ENCODE data around the gene NOS1AP. TPM values are rescaled to one million over a fixed set of nuclear protein-coding genes. Genes with fewer than 3 reads are reported as not detected.

NOS1AP gene
- total RNA-seq, 2 experiments from 2014 or later, result not detected

DNA sequence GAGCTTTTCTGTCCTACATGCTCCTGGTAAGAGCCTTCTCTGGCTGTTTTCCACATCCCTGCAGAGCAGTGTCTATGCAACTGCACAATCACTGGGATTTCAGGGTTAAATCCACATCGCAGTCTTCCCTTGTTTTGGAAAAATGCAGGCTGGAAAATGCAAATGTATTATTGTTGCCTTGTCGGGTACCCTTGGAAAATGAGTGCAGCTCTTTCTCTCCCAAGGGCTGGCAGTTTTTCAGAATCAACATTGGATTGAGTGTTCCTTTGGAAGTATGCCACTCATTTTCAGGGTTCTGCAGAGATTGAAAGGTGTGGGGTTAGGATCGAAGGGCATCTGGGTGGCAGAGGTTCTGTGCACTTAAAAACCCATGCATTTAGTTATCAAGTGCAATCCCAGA is 3.2 kb downstream of the NOS1AP start:
- Histone ChIP-seq H3K4me3 (ENCODE audit: low read depth, low read length, poor library complexity, severe bottlenecking) (no peak overlapping the region), H4K20me1 (ENCODE audit: insufficient read depth, low read length) (no peaks in the 10 kb centered on the region), H3K4me1 (ENCODE audit: insufficient read depth, low read length, poor library complexity, severe bottlenecking) (no peaks in the 10 kb centered on the region), H3K36me3 (ENCODE audit: insufficient read depth, low read length) (no peaks in the 10 kb centered on the region), H3K9me2 (ENCODE audit: insufficient read depth, low read length) (no peaks in the 10 kb centered on the region), H3K9me3 (ENCODE audit: low read length) (no peaks in the 10 kb centered on the region), H2AFZ (ENCODE audit: low read length) (no peak overlapping the region), H3K79me2 (ENCODE audit: insufficient read depth, low read depth, low read length) (no peaks in the 10 kb centered on the region), H3K4me2 (ENCODE audit: low read length) (no peak overlapping the region), H3K27ac (ENCODE audit: low read depth, low read length, poor library complexity, severe bottlenecking) (no peak overlapping the region)
- intact Hi-C loops (cut with micrococcal nuclease; ENCODE audit: unreplicated experiment), result no loop called here
- TF ChIP-seq EZH2phosphoT487 (IDR thresholded peaks at IDR 0.05; ENCODE audit: borderline replicate concordance, low read depth, low read length) (no peak), CTCF (conservative IDR thresholded peaks at IDR 0.05; ENCODE audit: low read length) (no peak)
- ChIA-PET POLR2A (no interaction called here), CTCF (ENCODE audit: unreplicated experiment) (no interaction called here)
- BruUV-seq (replicated peaks), result no TSS peak
- no peak for DNase-seq (ENCODE audit: low spot score)

DNA sequence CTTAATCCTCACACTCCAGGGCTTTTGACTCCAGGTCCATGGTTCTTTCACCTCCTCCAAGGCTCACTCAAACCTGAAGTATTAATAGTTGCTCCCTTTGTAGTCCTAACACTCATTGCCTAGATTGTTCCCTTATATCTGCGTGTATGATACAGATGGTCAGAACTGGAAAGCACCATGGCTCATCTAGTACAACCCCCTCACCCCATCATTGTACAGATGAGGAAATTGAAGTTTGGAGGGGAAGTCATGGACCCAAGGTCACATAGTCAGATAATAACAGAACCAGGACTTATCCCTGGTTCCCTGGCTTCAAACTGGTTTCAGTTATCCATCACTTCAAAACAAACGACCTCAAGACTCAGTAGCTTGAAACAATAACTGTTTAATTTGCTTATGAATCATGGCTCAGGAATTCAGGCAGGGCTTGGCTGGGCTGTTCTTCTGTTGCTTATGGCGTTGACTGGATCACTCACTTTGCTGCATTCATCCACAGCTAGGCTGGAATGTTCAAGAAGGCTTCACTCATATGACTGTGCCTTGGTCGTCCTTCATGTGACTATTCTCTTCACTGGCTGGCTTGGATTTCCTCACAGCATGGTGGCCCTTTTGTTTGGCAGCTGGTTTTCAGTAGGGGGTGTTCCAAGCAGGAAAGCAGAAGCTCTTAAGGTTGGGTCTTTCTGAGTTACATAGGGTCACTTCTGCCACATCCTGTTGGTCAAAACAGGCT is 5.0 kb downstream of the NOS1AP start:
- H3K4me3 ChIP-seq (ENCODE audit: low read depth, low read length, poor library complexity, severe bottlenecking), result no peak overlapping the region
- no peaks in the 10 kb centered on the region for H3K79me2 ChIP-seq (ENCODE audit: insufficient read depth, low read depth, low read length)
- H2AFZ ChIP-seq (ENCODE audit: low read length), result no peak overlapping the region
- no peaks in the 10 kb centered on the region for H3K4me1 ChIP-seq (ENCODE audit: insufficient read depth, low read length, poor library complexity, severe bottlenecking)
- no peaks in the 10 kb centered on the region for H3K9me3 ChIP-seq (ENCODE audit: low read length)
- BruUV-seq (replicated peaks), result no TSS peak
- intact Hi-C loops (cut with micrococcal nuclease; ENCODE audit: unreplicated experiment), result no loop called here
- H3K4me2 ChIP-seq (ENCODE audit: low read length), result no peak overlapping the region
- no peaks in the 10 kb centered on the region for H3K36me3 ChIP-seq (ENCODE audit: insufficient read depth, low read length)
- no peak for TF ChIP-seq EZH2phosphoT487 (IDR thresholded peaks at IDR 0.05; ENCODE audit: borderline replicate concordance, low read depth, low read length)
- TF ChIP-seq CTCF (conservative IDR thresholded peaks at IDR 0.05; ENCODE audit: low read length), result no peak
- no peak overlapping the region for H3K27ac ChIP-seq (ENCODE audit: low read depth, low read length, poor library complexity, severe bottlenecking)
- no peaks in the 10 kb centered on the region for H4K20me1 ChIP-seq (ENCODE audit: insufficient read depth, low read length)
- CTCF ChIA-PET (ENCODE audit: unreplicated experiment), result no interaction called here
- H3K9me2 ChIP-seq (ENCODE audit: insufficient read depth, low read length), result no peaks in the 10 kb centered on the region
- POLR2A ChIA-PET, result no interaction called here
- DNase-seq (ENCODE audit: low spot score), result no peak

DNA sequence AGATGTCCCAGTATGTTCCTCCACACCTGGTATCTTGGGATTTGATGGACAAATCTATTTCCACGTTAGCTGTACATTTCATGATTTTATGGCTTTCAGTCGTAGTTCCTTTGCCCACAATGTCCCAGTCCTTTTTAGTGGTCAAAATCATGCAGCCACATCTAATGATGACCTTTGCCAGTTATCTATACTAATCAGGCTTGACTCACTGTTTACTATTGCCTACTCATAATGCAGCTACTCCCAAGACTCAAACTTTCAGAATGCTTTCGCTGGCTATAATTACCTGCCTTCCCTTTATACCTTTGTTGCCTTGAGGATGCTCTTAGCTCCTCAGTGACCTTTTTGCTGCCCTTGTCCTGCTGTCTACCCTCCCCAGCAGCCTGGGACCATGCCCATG is 6.4 kb downstream of the NOS1AP start:
- ChIA-PET CTCF (ENCODE audit: unreplicated experiment) (no interaction called here), POLR2A (interaction anchor here (1.3 kb wide), 1 partner anchor 10 kb away, joined by 3 read pairs; no protein-coding TSS in a partner anchor)
- BruUV-seq (replicated peaks), result no TSS peak
- Histone ChIP-seq H3K4me2 (ENCODE audit: low read length) (no peak overlapping the region), H4K20me1 (ENCODE audit: insufficient read depth, low read length) (no peaks in the 10 kb centered on the region), H3K9me3 (ENCODE audit: low read length) (no peaks in the 10 kb centered on the region), H3K4me3 (ENCODE audit: low read depth, low read length, poor library complexity, severe bottlenecking) (no peak overlapping the region), H3K27ac (ENCODE audit: low read depth, low read length, poor library complexity, severe bottlenecking) (no peak overlapping the region), H3K9me2 (ENCODE audit: insufficient read depth, low read length) (no peaks in the 10 kb centered on the region), H3K4me1 (ENCODE audit: insufficient read depth, low read length, poor library complexity, severe bottlenecking) (no peaks in the 10 kb centered on the region), H3K36me3 (ENCODE audit: insufficient read depth, low read length) (no peaks in the 10 kb centered on the region), H2AFZ (ENCODE audit: low read length) (no peak overlapping the region), H3K79me2 (ENCODE audit: insufficient read depth, low read depth, low read length) (no peaks in the 10 kb centered on the region)
- DNase-seq (ENCODE audit: low spot score), result no peak
- intact Hi-C loops (cut with micrococcal nuclease; ENCODE audit: unreplicated experiment), result no loop called here
- TF ChIP-seq CTCF (conservative IDR thresholded peaks at IDR 0.05; ENCODE audit: low read length) (no peak), EZH2phosphoT487 (IDR thresholded peaks at IDR 0.05; ENCODE audit: borderline replicate concordance, low read depth, low read length) (no peak)

Measured in OCI-LY7 (cell line).